DOHH2 (cell line): ENCODE results near the gene RAB37.

ENCODE experiments used
- CTCF ChIP-seq: fragments of 200-600 bp; sonication (generic); IDR thresholded peaks from one replicate; pipeline ENCODE4 v1.5.1; 2014; ENCODE audit warnings: antibody characterized with exemption, mild to moderate bottlenecking, low read depth, low read length; ENCODE audit not compliant: poor library complexity, severe bottlenecking
- EZH2phosphoT487 ChIP-seq: fragments of 200-600 bp; sonication (generic); IDR thresholded peaks from 2 replicates; pipeline ENCODE4 v1.6.1; 2017; ENCODE audit warnings: borderline replicate concordance, mild to moderate bottlenecking, antibody characterized with exemption, low read length, moderate library complexity, mixed read lengths

GRCh38 chr17:74725111-74725510, 11.9 kb upstream of the RAB37 start:
- TF ChIP-seq CTCF: no peak
- TF ChIP-seq EZH2phosphoT487: no peak
